Vagina (tissue), 2 donors: ENCODE data around the gene CFD.

Experiments
- POLR2A ChIP-seq, 2 donors: fragments of 450-650 bp; IDR thresholded peaks; one replicate each; pipeline ENCODE4 v1.6.1; 2017; ENCODE audit warnings: antibody characterized with exemption in 2 of 2, mild to moderate bottlenecking in 2 of 2, moderate library complexity in 2 of 2
- TF ChIP-seq, protein P1 (sequence below), 3 experiments: fragments of 450-650 bp in 2 of 3; fragments of 200-600 bp in 1 of 3; sonication (generic) in 1 of 3; IDR thresholded peaks; one replicate each; pipeline ENCODE4 v1.5.1; 2017 to 2019; ENCODE audit warnings: antibody characterized with exemption in 3 of 3, mild to moderate bottlenecking in 2 of 3, moderate library complexity in 2 of 3

- TF ChIP-seq, protein P1, sequence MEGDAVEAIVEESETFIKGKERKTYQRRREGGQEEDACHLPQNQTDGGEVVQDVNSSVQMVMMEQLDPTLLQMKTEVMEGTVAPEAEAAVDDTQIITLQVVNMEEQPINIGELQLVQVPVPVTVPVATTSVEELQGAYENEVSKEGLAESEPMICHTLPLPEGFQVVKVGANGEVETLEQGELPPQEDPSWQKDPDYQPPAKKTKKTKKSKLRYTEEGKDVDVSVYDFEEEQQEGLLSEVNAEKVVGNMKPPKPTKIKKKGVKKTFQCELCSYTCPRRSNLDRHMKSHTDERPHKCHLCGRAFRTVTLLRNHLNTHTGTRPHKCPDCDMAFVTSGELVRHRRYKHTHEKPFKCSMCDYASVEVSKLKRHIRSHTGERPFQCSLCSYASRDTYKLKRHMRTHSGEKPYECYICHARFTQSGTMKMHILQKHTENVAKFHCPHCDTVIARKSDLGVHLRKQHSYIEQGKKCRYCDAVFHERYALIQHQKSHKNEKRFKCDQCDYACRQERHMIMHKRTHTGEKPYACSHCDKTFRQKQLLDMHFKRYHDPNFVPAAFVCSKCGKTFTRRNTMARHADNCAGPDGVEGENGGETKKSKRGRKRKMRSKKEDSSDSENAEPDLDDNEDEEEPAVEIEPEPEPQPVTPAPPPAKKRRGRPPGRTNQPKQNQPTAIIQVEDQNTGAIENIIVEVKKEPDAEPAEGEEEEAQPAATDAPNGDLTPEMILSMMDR (IDR thresholded peaks at IDR 0.05), result no peak
- no peak for TF ChIP-seq POLR2A (IDR thresholded peaks at IDR 0.05)
These were observed 11.5 kb downstream of the CFD start for GRCh38 chr19:870963-871401.
